Activated T-cell treated with anti-CD3 and anti-CD28 coated beads, Interleukin-2, amount 50 U/mL, for 48 hours (primary cell): Measurements from ENCODE around the gene GSDMA.
"Not testable (repeated sequence)": the region's sequence is repeated elsewhere in the genome, so short reads cannot be mapped to it uniquely, and the experiment has no call there.

Experiments used
- DNase-seq, 2 experiments: peaks; one replicate each; pipeline ENCODE4 v3.0.0-alpha.2; 2020

Gene GSDMA

GRCh38 chr17:39999067-39999466, 36.3 kb downstream of the GSDMA start:
- DNase-seq, result no peak

- DNase-seq, result no peak
These were observed 37.4 kb downstream of the GSDMA start for GRCh38 chr17:40000161-40000560.

- not testable (repeated sequence) for DNase-seq
These were observed 38.5 kb downstream of the GSDMA start for GRCh38 chr17:40001335-40001734.

- no peak for DNase-seq
These were observed 41.3 kb downstream of the GSDMA start for GRCh38 chr17:40004072-40004471.

- DNase-seq, result no peak
These were observed 41.9 kb downstream of the GSDMA start for GRCh38 chr17:40004712-40005111.

- DNase-seq, result no peak
These were observed 42.7 kb downstream of the GSDMA start for GRCh38 chr17:40005520-40005919.

GRCh38 chr17:40010946-40011500, 48.2 kb downstream of the GSDMA start:
- DNase-seq, result not testable (repeated sequence)

GRCh38 chr17:40012017-40012647, 49.3 kb downstream of the GSDMA start:
- DNase-seq, result not testable (repeated sequence)

GRCh38 chr17:40014375-40014980, 51.7 kb downstream of the GSDMA start:
- DNase-seq, result no peak

GRCh38 chr17:40015005-40015997, 52.5 kb downstream of the GSDMA start, which contains the start of gene CSF3:
Gene CSF3 (plus strand): TSS chr17:40015440. CDS start chr17:40015475, 35 bp downstream.
- no peak for DNase-seq

GRCh38 chr17:40015998-40016985, 53.5 kb downstream of the GSDMA start:
- DNase-seq, result no peak

GRCh38 chr17:40017422-40018080, 54.7 kb downstream of the GSDMA start:
- DNase-seq, result no peak

- DNase-seq, result no peak
These were observed 55.7 kb downstream of the GSDMA start for GRCh38 chr17:40018211-40019121.

- DNase-seq, result no peak
These were observed 56.6 kb downstream of the GSDMA start for GRCh38 chr17:40019140-40019991.

- no peak for DNase-seq
These were observed 57.3 kb downstream of the GSDMA start for GRCh38 chr17:40020146-40020545.

- DNase-seq, result no peak
These were observed 58.7 kb downstream of the GSDMA start for GRCh38 chr17:40021451-40021971.

GRCh38 chr17:40022497-40022896, 59.7 kb downstream of the GSDMA start:
- DNase-seq, result no peak

GRCh38 chr17:40022961-40023541, 60.2 kb downstream of the GSDMA start:
- no peak for DNase-seq
